DMS153 treated with DMSO at 0.1 percent for 48 hours (cell line): ENCODE data around the gene RASA2.

Experiments used
- DNase-seq: peaks from one replicate; lab custom pipeline; 2025; ENCODE audit not compliant: unreplicated experiment; lab: John Stamatoyannopoulos, UW

Gene RASA2

DNA sequence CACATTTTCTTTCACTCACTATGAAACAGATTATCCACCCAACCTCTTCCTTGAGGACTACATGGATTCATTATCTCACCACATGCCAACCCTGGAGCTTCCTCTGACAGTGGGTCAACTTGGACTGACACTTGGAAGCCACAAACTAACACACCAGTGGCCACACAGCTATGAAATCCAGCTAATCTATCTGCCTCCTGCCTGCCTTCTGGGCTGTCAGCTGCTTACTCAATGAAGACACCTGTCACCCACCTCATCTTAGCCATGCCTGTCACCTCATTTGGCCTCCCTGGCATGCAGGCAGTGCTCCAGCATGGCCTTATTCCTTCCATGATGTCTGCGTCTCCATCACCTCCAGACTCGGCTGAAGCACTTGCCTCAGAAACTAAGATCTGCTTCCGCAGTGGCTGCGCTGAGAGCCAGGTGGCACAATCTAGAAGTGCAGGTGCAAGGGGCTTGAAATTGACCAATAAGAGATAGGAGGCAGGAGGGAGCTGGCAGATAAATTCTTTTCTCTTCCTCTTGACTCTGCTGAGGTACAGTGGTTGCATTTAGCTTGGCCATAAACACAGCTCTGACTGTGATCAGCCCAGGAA, 146.1 kb downstream of the RASA2 start:
- DNase-seq: no peak

DNA sequence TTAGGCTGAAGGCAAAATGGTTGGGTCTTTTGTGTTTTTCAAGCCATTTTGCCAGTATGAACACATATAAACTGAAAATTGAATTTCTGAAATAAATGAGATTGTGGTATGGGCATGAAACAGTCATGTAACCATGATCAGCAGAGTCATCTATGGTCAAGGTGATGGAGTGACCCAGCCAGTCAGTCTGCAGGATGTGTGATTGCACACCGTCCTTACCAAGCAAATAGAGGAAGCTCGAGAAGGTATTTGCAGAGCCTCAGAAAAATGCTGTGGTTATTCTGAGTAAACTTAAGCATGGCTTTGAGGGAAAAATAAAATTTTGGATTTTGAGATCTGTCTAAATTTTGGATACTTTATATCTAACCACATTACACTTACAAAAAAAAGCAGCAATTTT, 155.4 kb downstream of the RASA2 start:
- DNase-seq: no peak

DNA sequence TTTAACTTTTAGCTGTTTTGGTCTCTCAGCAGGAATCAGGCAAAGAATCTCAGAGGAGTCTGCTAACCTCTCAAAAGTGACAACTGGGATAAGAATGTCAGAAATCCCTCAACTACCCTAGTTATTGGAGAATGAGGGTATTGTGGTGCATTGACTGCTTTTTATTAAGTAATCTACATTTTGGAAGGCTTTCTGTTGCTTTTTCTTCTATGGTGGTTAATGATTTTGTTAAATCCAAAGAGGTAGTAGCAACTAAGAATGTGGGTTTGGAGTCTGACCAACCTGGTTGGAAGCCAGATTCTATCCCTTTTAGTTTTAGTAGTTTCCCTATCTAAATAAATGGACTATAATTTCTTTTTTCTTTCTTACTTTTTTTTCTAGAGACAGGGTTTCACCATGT, 156.6 kb downstream of the RASA2 start:
- no peak for DNase-seq

DNA sequence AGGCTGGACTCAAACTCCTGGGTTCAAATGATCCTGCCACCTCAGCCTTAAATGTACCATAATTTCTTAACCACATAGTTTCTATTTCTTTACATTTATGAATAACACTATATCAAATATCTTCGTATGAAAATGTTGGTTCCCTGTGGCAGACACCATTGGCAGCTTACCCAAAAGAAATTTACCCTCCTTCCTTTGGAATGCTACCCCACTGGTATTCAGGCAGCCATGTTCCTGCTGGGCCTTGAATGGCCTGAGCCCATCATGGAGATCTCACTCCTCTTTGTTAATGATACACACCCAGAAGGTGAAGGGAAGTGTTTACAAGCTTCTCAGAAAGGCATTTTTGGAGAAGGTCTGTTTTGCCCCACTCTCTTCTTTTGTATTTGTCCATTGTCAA, 157.0 kb downstream of the RASA2 start:
- DNase-seq: no peak

DNA sequence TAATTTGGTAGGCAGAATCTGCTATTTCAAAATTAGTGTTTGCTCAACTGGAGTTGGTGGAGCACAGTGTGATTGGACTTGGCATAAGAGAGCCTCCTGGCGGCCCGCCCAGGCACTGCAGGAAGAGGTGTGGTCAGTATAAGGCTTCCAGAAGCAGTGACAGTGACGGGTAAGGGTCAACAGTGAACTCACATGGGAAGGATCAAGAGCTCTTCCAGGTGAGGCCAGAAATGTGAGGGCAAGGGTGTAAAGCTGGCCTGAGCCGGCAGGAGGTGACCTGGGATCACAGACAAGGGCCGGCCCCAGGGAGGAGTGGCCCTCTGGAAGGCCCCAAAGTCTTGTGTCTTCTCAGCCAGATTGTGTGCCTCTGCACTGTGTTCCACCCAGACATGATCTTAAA, 158.1 kb downstream of the RASA2 start:
- DNase-seq: no peak

DNA sequence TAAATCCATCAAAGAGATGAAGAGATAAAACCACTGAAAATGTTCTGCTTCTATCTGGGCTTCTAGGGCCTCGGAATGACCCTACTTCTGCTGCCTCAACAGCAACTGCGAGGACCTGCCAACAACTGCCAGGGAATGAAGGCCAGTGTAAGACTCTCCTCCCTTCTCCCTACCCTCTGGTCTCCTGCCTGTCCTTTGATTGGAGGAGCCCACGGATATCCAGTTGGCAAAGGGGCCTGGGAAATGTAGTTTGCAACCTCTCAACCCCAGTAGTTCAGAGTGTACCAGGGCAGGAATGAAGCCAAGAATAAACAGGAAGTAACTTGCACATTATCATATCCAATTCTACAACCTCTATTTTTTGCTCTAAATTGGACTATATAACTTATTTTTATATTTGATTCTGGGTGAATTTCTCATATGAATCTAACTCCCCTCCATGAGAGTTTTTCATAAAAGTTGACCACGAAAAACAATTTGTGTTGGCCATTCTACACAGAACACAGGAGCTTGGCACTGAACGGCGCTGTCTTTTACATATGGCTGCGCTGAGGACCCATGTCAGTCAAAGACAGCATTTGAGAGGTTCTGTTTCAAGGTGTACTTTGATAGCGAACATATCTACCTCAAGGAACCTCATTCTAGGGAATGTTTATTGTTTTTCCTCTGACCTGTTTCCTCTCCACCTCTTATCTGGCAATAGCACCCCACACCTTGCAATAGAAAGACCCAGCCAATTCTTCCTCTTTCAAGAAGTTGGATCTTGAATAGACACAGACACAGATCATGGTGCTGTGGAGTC, 160.1 kb downstream of the RASA2 start:
- DNase-seq: peak; percentile 83

DNA sequence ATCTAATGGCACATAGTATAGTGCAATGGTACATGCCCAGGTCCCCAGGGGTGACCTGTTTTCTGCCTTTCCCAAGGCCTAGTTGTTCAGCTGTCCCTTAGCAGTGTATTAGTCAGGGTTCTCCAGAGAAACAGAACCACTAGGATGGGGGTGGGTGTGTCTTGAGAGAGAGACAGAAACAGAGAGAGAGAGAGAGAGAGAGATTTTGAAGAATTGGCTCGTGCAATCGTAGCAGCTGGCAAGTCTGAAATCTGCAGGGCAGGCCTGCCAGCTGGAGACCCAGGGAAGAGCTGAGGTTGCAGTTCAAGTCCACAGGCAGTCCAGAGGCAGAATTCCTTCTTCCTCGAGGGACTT, 160.7 kb downstream of the RASA2 start:
- DNase-seq: no peak

DNA sequence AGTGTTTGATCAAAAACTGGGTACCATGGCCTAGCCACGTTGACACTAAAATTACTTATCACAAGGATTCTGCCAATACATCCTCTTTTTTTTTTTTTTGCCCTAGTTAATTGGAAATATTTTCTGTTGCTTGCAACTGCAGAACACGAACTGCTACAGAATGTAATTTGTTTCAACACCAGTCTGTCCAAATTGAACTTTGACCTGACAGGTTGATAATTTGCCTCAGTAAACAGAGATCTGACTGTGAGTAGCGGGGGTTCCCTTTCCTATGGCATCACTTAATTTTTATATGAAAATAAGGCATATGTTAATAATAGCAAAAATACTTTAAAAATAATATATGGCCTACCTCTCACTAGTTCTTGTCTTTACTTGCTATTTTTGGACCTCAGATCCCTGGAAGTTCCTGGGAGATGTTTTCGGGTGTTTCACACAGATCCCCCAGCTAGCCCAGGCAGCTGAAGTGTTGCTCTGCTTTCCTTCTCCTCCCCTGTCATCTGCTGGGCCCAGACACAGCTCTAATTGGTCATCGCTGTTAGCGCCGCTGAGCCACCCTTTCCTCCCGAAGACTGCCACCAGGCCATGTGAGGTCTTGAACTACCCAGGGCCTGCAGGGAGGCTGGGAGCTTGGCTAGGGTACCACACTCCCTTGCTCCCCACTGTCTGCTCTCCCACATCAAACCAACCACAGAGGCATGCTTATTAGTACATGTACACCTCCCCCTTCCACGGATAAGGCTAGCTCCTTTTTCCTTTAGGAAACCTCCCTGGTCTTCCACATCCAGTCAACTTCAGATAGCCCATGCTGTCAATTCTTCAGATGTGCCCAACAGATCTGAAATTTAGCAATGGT, 161.5 kb downstream of the RASA2 start:
- no peak for DNase-seq

DNA sequence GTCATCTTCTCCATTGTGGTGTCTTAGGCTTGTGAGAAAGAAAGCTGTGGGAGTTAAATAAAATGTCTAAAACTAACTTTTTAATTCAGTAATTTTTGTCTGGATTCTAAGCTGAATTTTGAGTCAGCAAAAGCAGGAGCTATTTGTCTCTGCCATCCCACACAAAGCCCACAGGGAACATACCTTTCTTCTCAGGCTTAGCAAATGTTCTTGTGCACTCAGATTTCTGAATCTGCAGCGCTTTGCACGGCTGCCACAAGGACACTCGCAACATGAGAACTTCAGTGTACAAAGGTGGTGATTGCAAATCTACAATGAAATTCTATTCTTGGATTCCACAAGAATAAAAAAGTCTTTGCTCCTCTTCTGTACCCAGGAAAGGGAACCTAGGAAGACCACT, 163.0 kb downstream of the RASA2 start:
- no peak for DNase-seq

DNA sequence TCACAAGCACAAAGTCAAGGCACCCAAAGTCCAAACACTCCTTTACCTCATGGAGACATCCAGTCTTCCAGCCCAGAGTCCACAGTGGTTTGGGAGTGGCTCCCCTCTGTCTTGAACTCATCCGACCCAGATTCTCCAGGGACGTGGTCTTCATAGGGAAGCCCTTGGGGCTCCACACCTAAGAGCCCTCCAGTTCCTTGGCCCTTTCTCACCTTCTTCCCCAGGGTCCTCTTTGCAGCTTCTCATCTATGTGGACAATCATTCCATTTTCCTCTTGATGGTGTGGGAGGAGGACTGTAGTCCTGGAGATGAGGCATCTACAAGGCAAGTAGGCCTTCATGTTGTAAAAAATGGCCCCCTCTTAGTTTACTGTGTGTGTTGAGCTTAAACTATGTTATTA, 164.0 kb downstream of the RASA2 start:
- DNase-seq: no peak

DNA sequence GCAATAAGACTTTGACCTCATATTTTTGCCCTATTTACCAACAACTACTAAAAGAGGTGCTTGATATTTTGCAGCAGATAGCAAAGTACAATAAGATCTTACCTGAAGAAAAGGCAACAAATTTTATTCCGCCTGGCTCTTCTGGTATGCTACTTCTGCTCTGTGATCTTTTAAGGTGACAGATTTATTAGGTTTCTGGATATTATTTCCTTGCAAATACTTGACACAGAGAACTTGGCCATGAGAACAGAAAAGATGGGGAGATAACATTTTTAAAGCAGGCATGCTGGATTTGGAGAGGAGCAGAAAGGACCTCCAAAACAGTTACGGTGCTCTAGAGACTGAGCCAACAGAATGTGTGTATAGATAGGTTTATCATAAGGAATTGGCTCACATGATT, 164.6 kb downstream of the RASA2 start:
- DNase-seq: no peak

DNA sequence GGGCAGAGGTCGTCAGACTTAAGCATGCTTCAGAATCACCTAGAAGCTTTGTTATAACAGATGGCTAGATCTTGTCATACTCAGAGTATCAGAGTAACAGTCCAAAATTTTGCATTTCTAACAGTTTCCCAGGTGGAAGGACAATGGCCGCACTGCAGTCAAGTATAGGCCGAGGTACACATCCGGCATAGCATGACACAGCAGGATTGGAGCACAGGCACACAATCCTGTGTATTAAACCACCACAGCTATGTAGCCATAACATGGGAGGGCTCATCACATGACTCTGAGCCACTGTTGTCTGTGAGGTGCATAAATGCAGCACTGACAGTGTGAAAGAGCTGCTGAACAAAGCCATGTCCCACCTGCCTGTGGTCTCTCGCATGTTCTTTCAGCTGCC, 165.5 kb downstream of the RASA2 start:
- DNase-seq: no peak

DNA sequence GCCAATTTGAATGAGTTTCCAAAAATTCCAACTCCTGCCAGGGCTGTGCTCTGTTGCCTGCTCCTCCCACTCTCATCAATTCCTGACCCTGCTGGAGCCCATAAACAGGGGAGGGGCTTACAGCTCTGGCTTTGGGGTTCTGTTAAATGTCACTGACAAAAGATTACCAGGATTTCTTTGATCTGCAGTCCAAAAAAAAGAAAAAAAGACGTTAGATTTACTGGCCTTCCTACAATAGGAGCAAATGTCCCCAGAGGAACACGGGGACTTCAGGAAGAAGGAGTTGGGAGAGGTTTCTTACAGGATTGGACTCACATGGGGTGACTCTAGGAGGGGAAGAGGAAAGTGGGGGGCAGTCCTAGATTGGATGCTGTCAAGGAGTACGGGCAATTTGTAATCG, 167.0 kb downstream of the RASA2 start:
- DNase-seq: no peak

DNA sequence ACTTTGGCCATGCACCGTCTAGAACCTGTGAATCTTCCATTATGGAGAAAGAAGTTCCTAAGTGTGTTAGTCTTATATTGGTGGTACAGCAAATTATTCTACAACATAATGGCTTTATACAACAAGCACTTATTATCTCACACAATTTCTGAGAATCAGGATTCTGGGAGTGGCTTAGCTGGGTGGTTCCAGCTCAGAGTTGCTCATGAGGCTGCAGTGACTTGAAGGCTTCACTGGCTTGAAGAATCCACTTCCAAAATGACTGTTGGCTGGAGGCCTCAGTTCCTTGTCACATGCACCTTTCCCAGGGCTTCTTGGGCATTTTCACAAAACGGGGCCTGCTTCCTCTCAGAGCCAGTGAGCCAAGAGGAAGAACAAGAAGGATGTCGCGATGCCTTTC, 169.0 kb downstream of the RASA2 start:
- DNase-seq: no peak

DNA sequence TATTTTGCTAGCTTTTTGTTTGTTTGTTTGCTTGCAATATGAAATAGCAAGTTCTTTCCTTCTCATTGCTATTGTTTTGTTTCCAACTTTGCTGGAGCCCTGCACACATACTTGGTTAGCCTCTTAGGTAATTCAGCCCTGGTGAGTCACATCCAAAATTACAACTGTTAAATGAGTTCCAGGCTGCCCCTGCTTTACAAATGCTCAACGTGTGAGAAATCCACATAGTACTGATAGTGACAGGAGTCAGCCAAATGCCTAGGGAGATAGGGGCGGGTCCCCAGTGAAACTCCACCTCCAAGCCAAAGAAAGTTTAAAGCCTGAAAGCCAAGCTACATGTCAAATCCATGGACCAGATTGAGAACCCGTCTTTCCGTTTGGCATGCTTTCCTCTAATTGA, 169.9 kb downstream of the RASA2 start:
- DNase-seq: no peak

DNA sequence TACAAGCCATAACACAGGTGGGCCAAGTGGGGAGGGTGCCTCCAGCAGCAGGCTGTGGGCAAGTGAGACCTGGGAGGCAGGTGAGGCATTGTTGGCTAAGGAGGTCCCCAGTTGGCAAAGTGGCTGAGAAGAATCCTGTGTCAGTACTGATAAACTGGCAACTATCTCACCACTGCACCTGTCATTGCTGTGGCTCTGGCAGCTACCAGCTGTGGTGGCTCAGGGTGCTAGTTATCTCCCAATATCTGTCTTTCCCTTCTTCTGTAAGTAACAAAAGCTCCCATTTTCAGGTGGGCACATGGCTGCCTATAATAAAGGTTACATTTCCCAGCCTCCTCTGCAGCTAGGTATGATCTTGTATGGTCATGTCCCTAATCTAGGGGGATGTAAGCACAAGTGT, 170.7 kb downstream of the RASA2 start:
- DNase-seq: no peak

DNA sequence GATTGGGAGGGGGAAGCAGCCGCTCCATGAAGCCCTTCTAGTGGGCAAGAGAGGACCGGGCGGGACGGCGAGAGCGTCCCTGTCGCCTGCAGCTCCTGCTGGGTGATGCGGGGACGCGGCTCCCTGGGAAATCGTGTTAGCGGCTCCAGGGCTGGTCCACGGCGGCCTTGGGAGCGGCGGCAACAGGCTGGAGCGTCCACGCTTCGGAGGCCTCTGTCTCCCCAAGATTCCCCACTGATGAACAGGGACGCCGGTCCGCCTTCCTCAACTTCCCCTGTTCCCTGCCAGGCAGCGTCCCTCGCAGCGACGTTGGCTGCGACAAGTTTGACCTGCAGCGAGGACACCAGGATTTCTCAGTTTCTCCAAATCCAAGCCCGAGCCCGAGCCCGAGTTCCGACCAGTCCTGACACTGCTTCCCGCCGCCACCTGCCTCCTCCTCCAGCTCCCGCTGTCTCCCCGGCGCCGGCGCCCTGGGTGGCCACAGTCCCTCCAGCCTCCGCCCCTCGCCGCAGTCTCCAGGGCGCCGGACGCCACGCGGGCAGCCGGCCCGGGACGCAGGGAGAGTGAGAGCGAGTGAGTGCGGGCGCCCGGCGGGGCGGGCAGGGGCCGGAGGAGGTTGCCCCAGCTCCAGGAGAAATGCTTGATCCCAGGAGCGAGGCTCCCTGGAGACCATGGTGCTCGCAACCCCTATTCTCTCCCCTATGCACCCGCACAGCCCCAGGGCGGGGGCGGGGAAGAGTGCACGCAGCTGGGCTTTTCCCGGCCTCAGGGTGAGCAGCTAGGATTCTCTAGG, 173.2 kb downstream of the RASA2 start:
- DNase-seq: peak; percentile 34

DNA sequence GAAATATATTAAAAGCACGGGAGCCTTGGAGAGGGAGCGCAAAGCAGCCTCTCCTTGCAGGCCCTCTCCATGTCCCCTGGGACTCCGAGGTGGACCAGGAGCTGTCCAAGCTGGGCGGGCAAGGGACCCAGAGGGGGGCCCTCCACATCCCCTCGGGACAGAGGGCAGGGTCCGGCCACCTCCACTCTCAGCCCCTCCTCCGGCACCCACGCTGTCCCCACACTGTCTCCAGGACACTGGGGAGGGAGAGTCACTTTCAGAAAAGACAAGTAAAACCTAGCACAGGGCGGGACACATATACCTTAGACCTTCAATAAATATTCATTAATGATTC, 173.8 kb downstream of the RASA2 start:
- DNase-seq: no peak

DNA sequence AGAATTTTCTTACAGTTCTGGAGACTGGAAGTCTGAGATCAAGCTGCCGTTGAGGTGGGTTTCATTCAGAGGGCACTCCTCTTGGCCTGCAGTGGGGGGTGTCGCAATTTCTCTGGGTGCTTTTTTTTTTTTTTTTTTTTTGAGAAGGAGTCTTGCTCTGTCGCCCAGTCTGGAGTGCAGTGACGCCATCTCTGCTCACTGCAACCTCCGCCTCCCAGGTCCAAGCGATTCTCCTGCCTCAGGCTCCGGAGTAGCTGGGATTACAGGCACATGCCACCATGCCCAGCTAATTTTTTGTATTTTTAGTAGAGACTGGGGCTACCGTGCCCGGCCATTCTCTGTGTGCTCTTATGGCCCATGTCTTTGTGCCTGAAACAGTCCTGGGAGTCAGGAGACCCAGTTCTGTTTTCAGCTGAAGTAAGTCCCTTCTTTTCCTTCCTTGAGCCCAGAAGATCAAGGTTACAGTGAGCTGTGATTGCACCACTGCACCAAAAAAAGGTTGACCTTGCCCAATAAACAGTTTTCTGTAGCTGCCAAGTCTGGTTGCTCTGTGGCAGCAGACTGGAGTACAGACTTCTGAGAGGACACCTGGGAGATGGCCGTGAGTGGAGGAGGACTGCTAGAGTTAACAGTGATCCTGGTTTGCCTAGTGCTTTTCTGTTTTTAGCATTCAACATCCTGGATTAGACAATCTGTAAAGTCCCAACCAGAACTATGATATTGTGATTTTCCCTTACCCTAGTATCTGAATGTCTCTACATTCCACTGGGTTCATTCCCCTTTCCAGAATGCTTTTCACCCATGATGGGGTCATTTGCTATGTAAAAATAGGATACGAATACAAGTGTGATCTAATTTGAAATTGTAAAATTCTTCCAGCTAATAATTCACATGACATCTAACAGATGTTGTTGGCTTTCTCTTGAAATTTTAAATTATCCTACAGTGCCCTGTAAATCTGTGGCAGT, 174.7 kb downstream of the RASA2 start:
- DNase-seq: no peak

DNA sequence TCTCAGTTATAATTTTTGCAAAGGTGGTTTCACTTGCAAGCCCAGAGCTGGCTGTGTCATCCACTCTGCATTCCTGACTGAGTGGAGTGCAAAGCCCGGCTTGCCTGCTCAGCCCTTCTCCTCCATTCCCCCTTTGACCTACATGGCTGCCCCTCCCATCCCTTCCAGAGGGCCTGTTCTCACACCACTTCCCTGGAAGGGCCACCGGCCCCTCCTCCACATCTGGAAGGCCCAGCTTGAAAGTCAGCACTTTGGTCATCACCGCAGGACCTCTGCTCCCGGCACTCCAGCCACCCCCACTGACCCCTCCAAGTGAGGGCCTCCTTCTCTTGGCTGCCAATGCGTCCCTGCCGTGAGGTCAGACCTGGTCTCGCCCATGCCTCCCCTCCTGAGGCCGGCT, 177.2 kb downstream of the RASA2 start:
- no peak for DNase-seq
